Smooth muscle cell (in vitro differentiated cells): Measurements from ENCODE around the gene LSAMP. TPM values are rescaled to one million over a fixed set of nuclear protein-coding genes. Genes with fewer than 3 reads are reported as not detected.

Experiments
- DNase-seq: peaks from one replicate; lab custom pipeline; 2025; ENCODE audit not compliant: unreplicated experiment; lab: John Stamatoyannopoulos, UW
- H2AFZ ChIP-seq: fragments of 200-600 bp; sonication (generic); 2 replicates; pipeline ENCODE4 v1.6.0; 2016; ENCODE audit warnings: antibody characterized with exemption, low read depth, mild to moderate bottlenecking
- H3F3A ChIP-seq: fragments of 200-600 bp; sonication (generic); 2 replicates; pipeline ENCODE4 v1.6.0; 2017; ENCODE audit warnings: antibody characterized with exemption, low read depth
- H3K27ac ChIP-seq: fragments of 200-600 bp; sonication (generic); 2 replicates; pipeline ENCODE4 v1.5.1; 2016; ENCODE audit warnings: low read depth, mild to moderate bottlenecking
- H3K27me3 ChIP-seq: fragments of 200-600 bp; sonication (generic); 2 replicates; pipeline ENCODE4 v1.6.1; 2016; ENCODE audit warnings: low read depth, mild to moderate bottlenecking
- H3K36me3 ChIP-seq: fragments of 200-600 bp; sonication (generic); 2 replicates; pipeline ENCODE4 v1.5.1; 2016; ENCODE audit warnings: low read depth
- H3K4me1 ChIP-seq: fragments of 200-600 bp; sonication (generic); 2 replicates; pipeline ENCODE4 v1.5.1; 2016; ENCODE audit warnings: low read depth
- H3K4me2 ChIP-seq: fragments of 200-600 bp; sonication (generic); 2 replicates; pipeline ENCODE4 v1.6.0; 2016; ENCODE audit warnings: mild to moderate bottlenecking
- H3K4me3 ChIP-seq: fragments of 200-600 bp; sonication (generic); 2 replicates; pipeline ENCODE4 v1.5.1; 2016; ENCODE audit warnings: mild to moderate bottlenecking
- H3K79me2 ChIP-seq: fragments of 200-600 bp; sonication (generic); 2 replicates; pipeline ENCODE4 v1.6.0; 2016; ENCODE audit warnings: low read depth, mild to moderate bottlenecking
- H3K9ac ChIP-seq: fragments of 200-600 bp; sonication (generic); 2 replicates; pipeline ENCODE4 v1.6.0; 2016; ENCODE audit warnings: low read depth
- H3K9me3 ChIP-seq: fragments of 200-600 bp; sonication (generic); replicated peaks from 2 replicates; pipeline ENCODE4 v1.5.1; 2016; ENCODE audit warnings: low read depth
- H4K20me1 ChIP-seq: fragments of 200-600 bp; sonication (generic); 2 replicates; pipeline ENCODE4 v1.6.0; 2016; ENCODE audit warnings: low read depth
- WGBS: methylation state at CpG from one replicate; pipeline ENCODE4 v1.1.7; 2016; ENCODE audit warnings: low lambda C conversion rate; 5-methylcytosine and 5-hydroxymethylcytosine counted together
- polyA plus RNA-seq: library from polyadenylated mRNA; unstranded; fragments of >200 nt; fragmentation: Nextera tagmentation; extraction: Ambion mirVana; gene quantifications from 2 replicates; pipeline ENCODE4 v1.2.1, GENCODE V29; 2016
- total RNA-seq: library from RNA; depleted of rRNA; stranded (reverse); fragments of >200 nt; gene quantifications from 2 replicates; pipeline ENCODE4 v1.2.3, GENCODE V29; 2014
- TF ChIP-seq, protein P1 (sequence below): fragments of 200-600 bp; sonication (generic); IDR thresholded peaks from 2 replicates; pipeline ENCODE4 v1.5.1; 2017; ENCODE audit warnings: borderline replicate concordance, mild to moderate bottlenecking, antibody characterized with exemption; ENCODE audit not compliant: insufficient read depth, poor library complexity, severe bottlenecking

Gene LSAMP
- total and polyA plus RNA-seq, 2 experiments from 2014 or later: 11.2 to 13.6 TPM

DNA sequence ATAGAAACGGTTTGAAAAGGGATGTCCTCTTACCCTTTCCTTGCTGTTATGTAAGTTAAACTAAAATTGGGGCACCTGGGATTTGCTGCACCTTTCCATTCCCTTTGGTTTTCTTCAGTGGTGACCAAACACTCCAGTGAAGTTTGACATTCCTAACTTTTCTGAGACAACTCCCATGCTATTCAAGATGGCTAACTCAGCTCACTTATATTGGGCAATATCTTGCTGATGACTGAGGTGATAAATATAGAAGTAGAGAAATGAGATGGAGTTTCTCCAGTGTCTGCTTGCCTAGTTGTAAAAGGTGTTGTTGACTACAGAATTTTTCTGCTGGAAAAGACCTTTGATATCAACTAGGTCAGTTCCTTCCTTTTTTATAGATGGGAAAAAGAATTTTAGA, 530.2 kb downstream of the LSAMP start:
- WGBS: 84% methylated on average over 1 of the region's 1 CpG
- no peak overlapping the region for H2AFZ ChIP-seq

DNA sequence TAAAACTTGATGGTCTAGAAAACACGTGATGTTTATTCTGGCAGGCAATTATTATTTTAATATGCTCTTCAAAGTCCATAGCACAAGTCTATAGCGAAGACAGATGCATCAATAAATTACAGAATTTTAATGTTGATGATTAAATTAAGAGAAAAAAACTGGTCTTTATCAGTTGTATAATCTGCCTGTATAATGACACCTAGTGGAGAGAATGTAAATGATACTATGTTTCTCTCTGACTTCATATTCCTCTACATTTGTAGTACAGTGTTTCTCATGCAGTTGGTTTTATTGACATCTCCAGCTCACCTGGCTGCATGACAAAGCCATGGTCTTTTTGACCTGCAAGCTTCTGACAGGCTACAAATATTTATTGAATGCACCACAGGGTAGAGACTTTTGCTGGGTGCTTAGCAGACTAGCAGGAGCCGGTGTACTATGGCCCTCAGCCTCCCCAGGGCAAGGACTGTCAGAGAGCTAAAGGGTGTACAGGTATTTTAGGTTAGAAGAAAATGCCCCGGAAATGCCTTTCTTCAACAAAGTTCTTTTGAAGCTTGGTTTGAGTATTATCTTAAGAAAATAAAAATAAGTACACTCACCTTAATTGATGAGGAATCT, 532.1 kb downstream of the LSAMP start:
- Histone ChIP-seq H3K4me2 (no peak overlapping the region), H3K9me3 (no peaks in the 10 kb centered on the region), H3K4me3 (no peak overlapping the region), H3F3A (no peaks in the 10 kb centered on the region), H2AFZ (no peak overlapping the region), H3K79me2 (no peaks in the 10 kb centered on the region), H3K4me1 (no peaks in the 10 kb centered on the region), H3K27ac (no peak overlapping the region), H3K9ac (no peak overlapping the region), H3K36me3 (no peaks in the 10 kb centered on the region), H3K27me3 (no peaks in the 10 kb centered on the region), H4K20me1 (no peaks in the 10 kb centered on the region)
- 82% methylated on average over 4 of the region's 4 CpGs for WGBS
- TF ChIP-seq, protein P1, sequence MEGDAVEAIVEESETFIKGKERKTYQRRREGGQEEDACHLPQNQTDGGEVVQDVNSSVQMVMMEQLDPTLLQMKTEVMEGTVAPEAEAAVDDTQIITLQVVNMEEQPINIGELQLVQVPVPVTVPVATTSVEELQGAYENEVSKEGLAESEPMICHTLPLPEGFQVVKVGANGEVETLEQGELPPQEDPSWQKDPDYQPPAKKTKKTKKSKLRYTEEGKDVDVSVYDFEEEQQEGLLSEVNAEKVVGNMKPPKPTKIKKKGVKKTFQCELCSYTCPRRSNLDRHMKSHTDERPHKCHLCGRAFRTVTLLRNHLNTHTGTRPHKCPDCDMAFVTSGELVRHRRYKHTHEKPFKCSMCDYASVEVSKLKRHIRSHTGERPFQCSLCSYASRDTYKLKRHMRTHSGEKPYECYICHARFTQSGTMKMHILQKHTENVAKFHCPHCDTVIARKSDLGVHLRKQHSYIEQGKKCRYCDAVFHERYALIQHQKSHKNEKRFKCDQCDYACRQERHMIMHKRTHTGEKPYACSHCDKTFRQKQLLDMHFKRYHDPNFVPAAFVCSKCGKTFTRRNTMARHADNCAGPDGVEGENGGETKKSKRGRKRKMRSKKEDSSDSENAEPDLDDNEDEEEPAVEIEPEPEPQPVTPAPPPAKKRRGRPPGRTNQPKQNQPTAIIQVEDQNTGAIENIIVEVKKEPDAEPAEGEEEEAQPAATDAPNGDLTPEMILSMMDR: peak; percentile 46
- DNase-seq: no peak

More for the DNA sequence above, 530.2 kb downstream of the LSAMP start:
- no peak for DNase-seq
- H3K36me3 ChIP-seq: no peaks in the 10 kb centered on the region
- no peaks in the 10 kb centered on the region for H3K27me3 ChIP-seq
- no peak overlapping the region for H3K27ac ChIP-seq
- H3K4me1 ChIP-seq: no peaks in the 10 kb centered on the region
- H3K9me3 ChIP-seq: no peaks in the 10 kb centered on the region
- H3F3A ChIP-seq: no peaks in the 10 kb centered on the region
- no peaks in the 10 kb centered on the region for H4K20me1 ChIP-seq
- no peak overlapping the region for H3K4me2 ChIP-seq
- no peaks in the 10 kb centered on the region for H3K79me2 ChIP-seq
- no peak overlapping the region for H3K4me3 ChIP-seq
- H3K9ac ChIP-seq: no peak overlapping the region
- TF ChIP-seq, protein P1: no peak

DNA sequence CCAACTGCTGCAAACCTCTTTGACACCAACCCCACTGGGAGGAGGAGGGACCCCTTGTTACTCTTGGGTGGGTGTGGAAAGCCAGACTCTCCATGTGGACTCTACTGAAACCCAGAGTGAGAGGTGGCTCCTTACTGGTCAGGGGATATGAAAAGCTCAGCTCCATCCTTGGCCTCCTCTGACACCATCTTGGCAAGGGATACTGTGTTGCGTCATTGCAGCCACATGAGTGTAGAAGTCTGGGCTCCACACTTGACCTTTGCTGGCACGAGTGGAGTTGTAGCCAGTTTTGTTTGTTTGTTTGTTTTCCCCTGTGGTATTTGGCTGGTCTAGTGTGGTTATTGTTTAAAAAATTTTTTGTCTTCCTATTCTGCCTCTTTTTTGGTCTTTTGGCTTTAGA, 532.9 kb downstream of the LSAMP start:
- TF ChIP-seq, protein P1: no peak
- no peaks in the 10 kb centered on the region for H3F3A ChIP-seq
- no peak overlapping the region for H2AFZ ChIP-seq
- H3K36me3 ChIP-seq: no peaks in the 10 kb centered on the region
- no peak overlapping the region for H3K9ac ChIP-seq
- H3K27ac ChIP-seq: no peak overlapping the region
- no peaks in the 10 kb centered on the region for H3K27me3 ChIP-seq
- H3K79me2 ChIP-seq: no peaks in the 10 kb centered on the region
- no peaks in the 10 kb centered on the region for H4K20me1 ChIP-seq
- no peaks in the 10 kb centered on the region for H3K4me1 ChIP-seq
- no peaks in the 10 kb centered on the region for H3K9me3 ChIP-seq
- H3K4me3 ChIP-seq: no peak overlapping the region
- WGBS: 81% methylated on average over 2 of the region's 2 CpGs
- no peak overlapping the region for H3K4me2 ChIP-seq
- no peak for DNase-seq

DNA sequence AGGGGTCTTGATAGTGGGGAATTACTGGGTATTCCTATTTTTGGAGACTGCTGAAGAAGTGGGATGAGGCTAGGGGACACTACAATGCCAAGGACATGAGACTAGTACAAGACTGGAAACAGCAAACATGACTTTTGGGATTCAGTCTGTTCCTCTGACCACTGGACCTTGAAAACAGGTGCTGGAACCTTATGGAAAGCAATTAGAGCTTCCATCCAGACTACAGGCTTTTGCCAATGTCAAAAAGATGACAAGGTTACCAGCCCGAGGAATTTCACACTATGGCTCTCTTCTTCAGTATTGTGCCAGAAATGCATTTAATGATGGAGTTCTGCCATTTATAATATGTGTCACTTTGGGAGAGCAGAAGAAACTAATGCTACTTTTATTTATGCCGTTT, 539.4 kb downstream of the LSAMP start:
- H4K20me1 ChIP-seq: no peaks in the 10 kb centered on the region
- no peak overlapping the region for H3K9ac ChIP-seq
- H2AFZ ChIP-seq: no peak overlapping the region

More for the DNA sequence above, 539.4 kb downstream of the LSAMP start:
- Histone ChIP-seq H3K4me3 (no peak overlapping the region), H3K4me2 (no peak overlapping the region), H3K79me2 (no peaks in the 10 kb centered on the region), H3K27me3 (no peaks in the 10 kb centered on the region), H3K9me3 (no peaks in the 10 kb centered on the region), H3K36me3 (no peaks in the 10 kb centered on the region), H3K27ac (no peak overlapping the region), H3F3A (no peaks in the 10 kb centered on the region), H3K4me1 (no peaks in the 10 kb centered on the region)
- TF ChIP-seq, protein P1: no peak
- WGBS: 91% methylated on average over 2 of the region's 2 CpGs
- DNase-seq: no peak
